NB4 (cell line): Measurements from ENCODE around the gene APPL2.
"Not testable (repeated sequence)": the region's sequence is repeated elsewhere in the genome, so short reads cannot be mapped to it uniquely, and the experiment has no call there.

Source experiments
- CTCF ChIP-seq: IDR thresholded peaks from one replicate; pipeline ENCODE4 v1.5.1; 2012; ENCODE audit warnings: low read depth, low read length
- POLR2A ChIP-seq: IDR thresholded peaks from 2 replicates; pipeline ENCODE4 v1.6.1; 2011; ENCODE audit warnings: mild to moderate bottlenecking; ENCODE audit not compliant: insufficient read length; ENCODE audit errors: extremely low read depth
- TF ChIP-seq, protein P1 (sequence below): IDR thresholded peaks from 2 replicates; pipeline ENCODE4 v1.6.1; 2011; ENCODE audit warnings: low read depth, low read length

- not testable (repeated sequence) for TF ChIP-seq CTCF, POLR2A
- TF ChIP-seq, protein P1, sequence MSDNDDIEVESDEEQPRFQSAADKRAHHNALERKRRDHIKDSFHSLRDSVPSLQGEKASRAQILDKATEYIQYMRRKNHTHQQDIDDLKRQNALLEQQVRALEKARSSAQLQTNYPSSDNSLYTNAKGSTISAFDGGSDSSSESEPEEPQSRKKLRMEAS: not testable (repeated sequence)
Measured at GRCh38 chr12:105245776-105246427, 9.9 kb upstream of the APPL2 start.
